Fibroblast of mammary gland (primary cell): Measurements from ENCODE around the gene CTAGE8.
"Not testable (repeated sequence)": the region's sequence is repeated elsewhere in the genome, so short reads cannot be mapped to it uniquely, and the experiment has no call there.

Experiments used
- DNase-seq: peaks from one replicate; pipeline ENCODE4 v3.0.0-alpha.2; 2010; ENCODE audit warnings: low read depth
- H3K4me3 ChIP-seq: 2 replicates; pipeline ENCODE4 v1.5.1; 2011; ENCODE audit warnings: low read depth, mild to moderate bottlenecking, low read length, moderate library complexity; ENCODE audit not compliant: control insufficient read depth
- CTCF ChIP-seq: conservative IDR thresholded peaks from 2 replicates; pipeline ENCODE4 v1.5.1; 2011; ENCODE audit warnings: low read depth, low read length, inconsistent platforms; ENCODE audit not compliant: control insufficient read depth, insufficient read depth

The CTAGE8 gene

GRCh38 chr7:144262128-144262527 is 7.0 kb downstream of the CTAGE8 start:
- H3K4me3 ChIP-seq, DNase-seq: not testable (repeated sequence)

GRCh38 chr7:144259067-144259466 is 10.0 kb downstream of the CTAGE8 start:
- not testable (repeated sequence) for H3K4me3 ChIP-seq, DNase-seq

DNA sequence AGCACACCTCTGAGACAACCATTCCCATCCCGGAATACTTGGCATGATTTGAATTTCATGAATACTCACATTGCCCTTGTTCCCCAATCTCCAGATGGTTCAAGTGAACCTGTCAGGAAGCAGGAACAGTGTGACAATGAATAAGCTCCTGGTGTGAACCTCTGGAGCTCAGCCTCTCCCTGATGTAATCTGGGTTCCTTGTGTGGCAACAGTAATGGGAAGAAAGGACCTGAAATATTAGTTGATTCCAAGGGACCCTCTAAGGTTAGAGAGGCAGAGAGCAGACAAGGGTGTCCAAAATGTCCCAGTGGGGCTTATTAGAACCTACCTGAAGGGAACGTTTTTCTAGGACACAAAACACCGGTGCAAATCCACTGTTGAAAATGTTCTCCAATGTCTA is 13.0 kb downstream of the CTAGE8 start:
- TF ChIP-seq CTCF, result no peak

GRCh38 chr7:144255471-144255897 is 13.6 kb downstream of the CTAGE8 start:
- H3K4me3 ChIP-seq, result no peak overlapping the region
- no peak for DNase-seq
- TF ChIP-seq CTCF, result no peak

More for the DNA sequence above, 13.0 kb downstream of the CTAGE8 start:
- no peak overlapping the region for H3K4me3 ChIP-seq
- peak; percentile 51 for DNase-seq

- DNase-seq, H3K4me3 ChIP-seq: not testable (repeated sequence)
These were observed 16.8 kb downstream of the CTAGE8 start for GRCh38 chr7:144252307-144252706.

GRCh38 chr7:144247674-144248330 is 21.3 kb downstream of the CTAGE8 start:
- DNase-seq, result not testable (repeated sequence)

GRCh38 chr7:144246967-144247366 is 22.1 kb downstream of the CTAGE8 start:
- not testable (repeated sequence) for DNase-seq, H3K4me3 ChIP-seq

More at GRCh38 chr7:144247674-144248330, 21.3 kb downstream of the CTAGE8 start:
- H3K4me3 ChIP-seq, result not testable (repeated sequence)

DNA sequence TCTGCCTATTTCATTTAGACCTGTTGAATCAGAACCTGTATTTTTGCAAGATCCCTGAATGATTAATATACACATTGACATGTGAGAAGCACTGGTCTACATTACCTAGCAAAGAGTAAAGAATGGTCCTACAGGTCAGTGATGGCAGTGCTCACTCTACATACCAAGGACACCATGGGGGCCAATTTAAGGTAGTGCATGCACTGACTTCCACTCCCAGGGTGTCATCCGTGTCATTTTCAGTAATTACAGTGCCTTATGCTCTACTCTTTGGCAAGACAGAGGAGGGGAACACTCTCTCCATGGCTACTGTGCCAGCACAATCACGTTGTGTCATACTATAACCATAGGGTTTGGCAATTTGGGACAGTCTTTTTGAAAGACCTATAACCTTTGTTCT is 23.7 kb downstream of the CTAGE8 start:
- H3K4me3 ChIP-seq, DNase-seq: not testable (repeated sequence)

GRCh38 chr7:144239365-144239764 is 29.7 kb downstream of the CTAGE8 start, which contains the start of gene OR2A42:
OR2A42 (minus strand) TSS chr7:144239605; CDS start chr7:144232843, 6,762 bp downstream.
- H3K4me3 ChIP-seq, DNase-seq: not testable (repeated sequence)

DNA sequence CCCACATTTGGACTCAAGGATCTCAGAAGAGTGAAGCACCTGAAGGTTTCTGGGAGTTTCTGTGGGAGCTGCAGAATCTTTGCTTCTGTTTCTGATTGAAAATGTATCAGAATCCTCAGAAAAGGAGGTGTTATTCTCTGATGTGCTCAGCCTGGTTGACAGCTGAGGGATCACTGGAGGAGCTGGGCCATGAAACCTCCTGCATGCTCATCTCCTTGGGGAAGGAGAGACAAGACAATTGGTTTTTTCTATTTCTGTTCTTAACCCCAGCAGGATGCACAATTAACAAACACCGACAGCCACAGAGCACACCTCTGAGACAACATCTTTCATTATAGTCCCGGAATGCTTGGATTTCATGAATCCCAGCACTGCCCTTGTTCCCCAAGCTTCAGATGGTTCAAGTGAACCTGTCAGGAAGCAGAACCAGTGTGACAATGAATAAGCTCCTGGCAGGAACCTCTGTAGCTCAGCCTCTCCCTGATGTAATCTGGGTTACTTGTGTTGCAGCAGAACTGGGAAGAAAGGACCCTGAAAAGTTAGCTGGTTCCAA is 30.5 kb downstream of the CTAGE8 start:
- DNase-seq, H3K4me3 ChIP-seq: not testable (repeated sequence)

DNA sequence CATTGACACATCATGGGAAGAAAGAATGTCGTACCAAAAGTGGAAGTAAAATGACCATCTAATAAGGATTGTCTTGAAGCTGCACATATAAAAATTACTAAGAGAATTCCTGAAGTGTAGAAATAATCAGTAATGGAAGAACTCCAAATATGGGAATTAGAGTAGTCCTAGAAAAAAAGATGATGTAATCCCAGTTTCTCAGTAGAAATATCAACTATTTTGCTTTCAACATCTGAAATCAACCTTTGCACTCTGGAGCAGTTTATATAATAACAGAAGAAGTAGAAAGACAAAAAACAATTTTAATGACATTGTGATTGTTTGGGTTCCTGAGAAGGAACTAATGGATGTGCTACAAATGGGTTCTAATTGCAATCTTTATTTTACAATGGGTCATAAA is 36.0 kb downstream of the CTAGE8 start:
- DNase-seq, result not testable (repeated sequence)

GRCh38 chr7:144231027-144231426 is 38.1 kb downstream of the CTAGE8 start:
- H3K4me3 ChIP-seq, DNase-seq: not testable (repeated sequence)

More for the DNA sequence above, 36.0 kb downstream of the CTAGE8 start:
- not testable (repeated sequence) for H3K4me3 ChIP-seq

DNA sequence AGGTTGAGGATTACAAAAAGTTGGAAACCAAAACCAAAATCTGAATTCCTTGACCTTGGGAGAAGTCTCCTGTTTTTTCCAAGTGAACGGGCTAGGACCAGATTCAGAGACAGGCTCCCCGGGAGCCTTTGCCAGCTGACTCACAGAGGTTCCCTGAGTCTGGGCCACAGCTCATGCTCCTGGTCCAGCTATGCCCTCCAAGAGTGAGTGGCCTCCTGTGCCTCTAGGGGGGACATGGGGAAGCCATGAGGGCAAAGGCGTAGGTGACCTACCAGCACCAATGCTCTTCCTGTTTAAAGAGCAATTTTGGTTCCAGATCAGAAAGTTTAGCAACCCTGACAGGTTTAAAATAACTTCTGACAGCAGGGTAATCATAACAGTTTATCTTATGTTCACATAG is 40.3 kb downstream of the CTAGE8 start:
- not testable (repeated sequence) for DNase-seq

DNA sequence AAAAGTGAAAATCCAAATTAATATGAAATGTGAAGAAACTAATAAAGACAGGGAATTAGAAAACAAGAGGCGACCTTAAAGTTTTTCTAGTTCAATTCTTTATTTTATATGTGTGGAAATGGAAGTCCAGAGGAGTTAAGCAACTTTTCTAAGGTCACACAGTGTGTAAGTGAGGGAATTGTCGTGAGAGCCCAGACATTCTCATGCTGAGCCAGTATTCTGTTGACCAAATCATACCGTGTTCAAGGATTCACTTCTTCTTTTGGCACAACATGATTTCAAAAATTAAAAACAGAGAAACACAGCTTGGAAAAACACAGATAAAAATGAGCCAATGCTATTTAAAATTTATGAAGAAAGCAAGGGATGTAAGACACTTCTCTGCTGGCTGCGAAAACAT is 42.2 kb downstream of the CTAGE8 start:
- not testable (repeated sequence) for H3K4me3 ChIP-seq, DNase-seq

More for the DNA sequence above, 40.3 kb downstream of the CTAGE8 start:
- H3K4me3 ChIP-seq, result not testable (repeated sequence)

DNA sequence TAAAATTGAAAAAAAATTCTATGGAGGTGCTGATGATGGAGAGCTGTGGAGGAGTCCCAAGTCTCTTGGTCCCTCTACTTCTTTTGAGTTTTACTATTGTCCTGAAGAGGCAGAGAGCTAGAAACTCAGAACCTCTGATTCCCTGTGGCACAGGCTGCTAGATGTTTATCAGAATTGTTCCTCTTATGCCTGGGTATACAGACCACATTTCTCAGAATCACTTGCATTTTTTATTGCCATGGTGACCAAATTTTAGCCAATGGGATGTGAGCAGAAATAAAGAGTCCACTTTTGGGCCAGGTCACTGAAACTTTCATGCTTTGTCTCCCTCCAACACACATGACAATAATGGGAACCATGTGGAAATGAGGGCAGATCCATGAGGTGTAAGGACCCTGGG is 45.4 kb downstream of the CTAGE8 start:
- not testable (repeated sequence) for DNase-seq, H3K4me3 ChIP-seq

GRCh38 chr7:144220531-144220930 is 48.6 kb downstream of the CTAGE8 start:
- not testable (repeated sequence) for H3K4me3 ChIP-seq, DNase-seq

DNA sequence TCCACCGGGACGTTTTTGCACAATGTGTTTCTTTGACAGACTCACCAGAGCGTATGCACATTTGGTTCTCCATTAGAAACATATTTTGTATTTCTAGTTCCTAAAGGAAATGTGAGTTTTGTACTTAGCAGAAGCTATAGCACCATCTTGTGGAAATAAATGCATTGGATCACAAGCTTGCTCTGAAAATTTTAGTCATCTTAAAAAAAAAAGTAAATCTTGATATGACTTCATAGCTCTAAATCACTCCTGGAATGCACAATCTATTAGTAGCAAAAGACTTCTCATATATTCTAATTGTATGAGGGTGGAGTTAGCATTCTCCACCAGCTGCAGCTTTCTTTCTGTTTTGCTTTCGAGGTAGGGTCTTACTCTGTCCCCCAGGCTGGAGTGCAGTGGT is 49.9 kb downstream of the CTAGE8 start:
- DNase-seq, H3K4me3 ChIP-seq: not testable (repeated sequence)
